MM.1S (cell line): ENCODE data around the gene CMPK1.

Source experiments
- DNase-seq: peaks from one replicate; pipeline ENCODE4 v3.0.0-alpha.2; 2015
- H2AFZ ChIP-seq: fragments of 300-600 bp; sonication (generic); 2 replicates; pipeline ENCODE4 v1.6.0; 2016; ENCODE audit warnings: antibody characterized with exemption, low read length
- H3F3A ChIP-seq: fragments of 300-600 bp; sonication (generic); 2 replicates; pipeline ENCODE4 v1.6.1; 2016; ENCODE audit warnings: mild to moderate bottlenecking, antibody characterized with exemption, low read length, moderate library complexity, mixed read lengths; ENCODE audit not compliant: insufficient read depth
- H3K27ac ChIP-seq: fragments of 300-600 bp; sonication (generic); 2 replicates; pipeline ENCODE4 v1.5.1; 2016; ENCODE audit warnings: mild to moderate bottlenecking, low read length
- H3K27me3 ChIP-seq: fragments of 300-600 bp; sonication (generic); replicated peaks from 2 replicates; pipeline ENCODE4 v1.6.0; 2016; ENCODE audit warnings: low read length; ENCODE audit not compliant: insufficient read depth
- H3K36me3 ChIP-seq: fragments of 300-600 bp; sonication (generic); replicated peaks from 2 replicates; pipeline ENCODE4 v1.6.1; 2016; ENCODE audit warnings: mild to moderate bottlenecking, low read length, mixed read lengths; ENCODE audit not compliant: insufficient read depth
- H3K4me1 ChIP-seq: fragments of 300-600 bp; sonication (generic); 2 replicates; pipeline ENCODE4 v1.6.1; 2016; ENCODE audit warnings: low read length, mixed read lengths
- H3K4me2 ChIP-seq: fragments of 300-600 bp; sonication (generic); 2 replicates; pipeline ENCODE4 v1.6.0; 2016; ENCODE audit warnings: low read depth, low read length
- H3K4me3 ChIP-seq: fragments of 300-600 bp; sonication (generic); 2 replicates; pipeline ENCODE4 v1.5.1; 2016; ENCODE audit warnings: low read length, mixed read lengths
- H3K79me2 ChIP-seq: fragments of 300-600 bp; sonication (generic); 2 replicates; pipeline ENCODE4 v1.6.1; 2016; ENCODE audit warnings: mixed run types, low read length, mixed read lengths
- H3K9ac ChIP-seq: fragments of 300-600 bp; sonication (generic); 2 replicates; pipeline ENCODE4 v1.6.1; 2016; ENCODE audit warnings: low read length, mixed read lengths
- H3K9me2 ChIP-seq: fragments of 300-600 bp; sonication (generic); replicated peaks from 2 replicates; pipeline ENCODE4 v1.6.1; 2016; ENCODE audit warnings: mild to moderate bottlenecking, low read length, mixed read lengths; ENCODE audit not compliant: insufficient read depth
- H3K9me3 ChIP-seq: fragments of 300-600 bp; sonication (generic); replicated peaks from 2 replicates; pipeline ENCODE4 v1.6.1; 2016; ENCODE audit warnings: mild to moderate bottlenecking, low read length, mixed read lengths; ENCODE audit not compliant: insufficient read depth
- H4K20me1 ChIP-seq: fragments of 300-600 bp; sonication (generic); 2 replicates; pipeline ENCODE4 v1.6.1; 2016; ENCODE audit warnings: mild to moderate bottlenecking, low read length, moderate library complexity, mixed read lengths; ENCODE audit not compliant: insufficient read depth
- CTCF ChIP-seq: fragments of 300-600 bp; sonication (generic); IDR thresholded peaks from 2 replicates; pipeline ENCODE4 v1.5.1; 2016; ENCODE audit warnings: antibody characterized with exemption, low read length, mixed read lengths
- EZH2 ChIP-seq: fragments of 300-600 bp; sonication (generic); optimal IDR thresholded peaks from 2 replicates; pipeline ENCODE3; 2017; ENCODE audit warnings: low read depth, mild to moderate bottlenecking, antibody characterized with exemption, low read length, mixed read lengths
- EZH2phosphoT487 ChIP-seq: fragments of 300-600 bp; sonication (generic); IDR thresholded peaks from 2 replicates; pipeline ENCODE4 v1.6.1; 2018; ENCODE audit warnings: antibody characterized with exemption, low read length

CMPK1 gene

DNA sequence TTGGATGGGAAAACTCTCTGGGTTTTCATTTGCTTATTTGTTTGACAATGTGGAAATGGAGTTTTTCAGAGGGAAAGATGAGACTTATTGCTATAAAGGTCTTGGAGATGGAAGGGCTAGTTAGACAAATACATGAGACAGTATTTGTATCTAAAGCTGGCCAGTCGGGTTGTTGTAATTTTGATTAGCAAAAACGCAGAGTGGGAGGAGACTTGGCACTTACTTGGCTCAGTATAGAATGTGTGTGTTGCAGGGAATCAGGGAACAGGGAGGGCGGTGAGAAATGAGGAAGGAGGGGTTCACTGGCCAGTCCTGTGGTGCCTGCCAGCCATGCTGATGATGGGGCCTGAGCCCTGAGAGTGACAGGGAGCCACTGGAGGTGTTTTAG lies 76.5 kb downstream of the CMPK1 start:
- no peaks in the 10 kb centered on the region for H3F3A ChIP-seq
- no peak overlapping the region for H3K27ac ChIP-seq
- H3K9ac ChIP-seq: no peak overlapping the region
- H3K4me3 ChIP-seq: no peak overlapping the region
- H3K79me2 ChIP-seq: no peaks in the 10 kb centered on the region
- no peaks in the 10 kb centered on the region for H3K4me1 ChIP-seq
- no peaks in the 10 kb centered on the region for H3K36me3 ChIP-seq
- H2AFZ ChIP-seq: no peak overlapping the region
- no peaks in the 10 kb centered on the region for H4K20me1 ChIP-seq
- H3K4me2 ChIP-seq: no peak overlapping the region
- DNase-seq: no peak
- H3K27me3 ChIP-seq: no peaks in the 10 kb centered on the region
- H3K9me2 ChIP-seq: no peaks in the 10 kb centered on the region
- H3K9me3 ChIP-seq: no peaks in the 10 kb centered on the region
- no peak for TF ChIP-seq EZH2
- TF ChIP-seq EZH2phosphoT487: no peak
- no peak for TF ChIP-seq CTCF

DNA sequence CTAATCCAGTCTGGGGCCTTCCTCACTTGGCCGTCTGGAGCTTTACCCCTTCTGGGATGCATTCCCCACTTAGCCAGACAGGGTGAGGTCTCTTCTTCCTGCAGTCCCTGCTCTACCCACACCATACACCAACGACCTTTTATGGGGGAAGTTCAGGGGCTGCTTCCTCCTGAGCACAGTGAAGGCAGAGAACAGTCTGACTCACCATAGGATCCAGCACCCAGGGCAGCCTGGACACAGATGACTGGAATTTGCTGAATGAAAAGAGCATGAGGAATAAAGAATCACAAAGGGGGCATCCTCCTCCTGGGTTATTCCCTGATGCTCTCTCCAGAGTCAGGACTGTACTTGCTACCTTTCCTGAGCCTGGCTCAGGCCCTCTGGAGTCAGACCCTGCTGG lies 77.8 kb downstream of the CMPK1 start:
- Histone ChIP-seq H3K4me3 (no peak overlapping the region), H4K20me1 (no peaks in the 10 kb centered on the region), H3K4me2 (no peak overlapping the region), H3K4me1 (no peaks in the 10 kb centered on the region), H3K9ac (no peak overlapping the region), H2AFZ (no peak overlapping the region), H3K79me2 (no peaks in the 10 kb centered on the region), H3K27me3 (no peaks in the 10 kb centered on the region), H3K27ac (no peak overlapping the region), H3K9me2 (no peaks in the 10 kb centered on the region), H3K9me3 (no peaks in the 10 kb centered on the region), H3F3A (no peaks in the 10 kb centered on the region), H3K36me3 (no peaks in the 10 kb centered on the region)
- no peak for TF ChIP-seq EZH2
- no peak for TF ChIP-seq EZH2phosphoT487
- no peak for TF ChIP-seq CTCF
- no peak for DNase-seq

- Histone ChIP-seq H3K36me3 (no peaks in the 10 kb centered on the region), H3K4me3 (no peak overlapping the region), H3K4me1 (no peaks in the 10 kb centered on the region), H3K9ac (no peak overlapping the region), H3K27ac (no peak overlapping the region), H4K20me1 (no peaks in the 10 kb centered on the region), H3K9me3 (no peaks in the 10 kb centered on the region), H3F3A (no peaks in the 10 kb centered on the region), H3K9me2 (no peaks in the 10 kb centered on the region), H2AFZ (no peak overlapping the region), H3K4me2 (no peak overlapping the region), H3K27me3 (no peaks in the 10 kb centered on the region), H3K79me2 (no peaks in the 10 kb centered on the region)
- no peak for DNase-seq
- TF ChIP-seq EZH2phosphoT487 (no peak), CTCF (no peak), EZH2 (no peak)
Observed at GRCh38 chr1:47412437-47412836, 78.8 kb downstream of the CMPK1 start.
